Calu3 (cell line): ENCODE data around the gene VPS4B. TPM values are rescaled to one million over a fixed set of nuclear protein-coding genes. Genes with fewer than 3 reads are reported as not detected.
"Not testable (repeated sequence)": the region's sequence is repeated elsewhere in the genome, so short reads cannot be mapped to it uniquely, and the experiment has no call there.

Source experiments
- BruUV-seq: library from RNA; stranded (reverse); fragments of 400-500 nt; replicated peaks from 2 replicates; lab custom pipeline; 2021; lab: Mats Ljungman, UMichigan
- CTCF ChIA-PET: fragments of 300-600 bp; sonication (Branson Sonifier 250); formaldehyde crosslinking; loops from one replicate; lab custom pipeline; 2022; ENCODE audit warnings: antibody characterized with exemption; lab: Charles Lee
- DNase-seq: peaks from one replicate; pipeline ENCODE4 v3.0.0; 2022
- H3K27ac Mint-ChIP-seq: one replicate; pipeline ENCODE4 v1.8.0; 2022; ENCODE audit warnings: mixed read lengths; ENCODE audit not compliant: unreplicated experiment
- H3K27me3 Mint-ChIP-seq: one replicate; pipeline ENCODE4 v1.8.0; 2022; ENCODE audit warnings: mixed read lengths; ENCODE audit not compliant: unreplicated experiment
- H3K36me3 Mint-ChIP-seq: one replicate; pipeline ENCODE4 v1.8.0; 2022; ENCODE audit warnings: mild to moderate bottlenecking, moderate library complexity, mixed read lengths; ENCODE audit not compliant: insufficient read depth, unreplicated experiment
- H3K4me1 Mint-ChIP-seq: one replicate; pipeline ENCODE4 v1.8.0; 2022; ENCODE audit warnings: mild to moderate bottlenecking, low read depth, mixed read lengths; ENCODE audit not compliant: unreplicated experiment
- H3K4me3 Mint-ChIP-seq: one replicate; pipeline ENCODE4 v1.8.0; 2022; ENCODE audit warnings: mild to moderate bottlenecking, low read depth, moderate library complexity, mixed read lengths; ENCODE audit not compliant: unreplicated experiment
- H3K9me3 Mint-ChIP-seq: one replicate; pipeline ENCODE4 v1.8.0; 2022; ENCODE audit warnings: low read depth, mixed read lengths; ENCODE audit not compliant: unreplicated experiment
- CTCF ChIP-seq: fragments of 200-600 bp; IDR thresholded peaks from one replicate; pipeline ENCODE4 v1.8.0; 2022; ENCODE audit warnings: antibody characterized with exemption; ENCODE audit not compliant: unreplicated experiment
- intact Hi-C: fragments of 100-400 bp; cut with micrococcal nuclease; formaldehyde crosslinking; loops from one replicate; pipeline ENCODE4 v1.10.0; 2022; ENCODE audit not compliant: unreplicated experiment
- total RNA-seq: library from RNA; stranded (reverse); gene quantifications from 2 replicates; pipeline ENCODE4 v1.2.3, GENCODE V29; 2022

The VPS4B gene
- total RNA-seq, 1 experiment from 2014 or later: 83.3 TPM

GRCh38 chr18:63454497-63454896 is 32.2 kb upstream of the VPS4B start:
- BruUV-seq: no TSS peak
- CTCF ChIA-PET: interaction anchor here (0.8 kb wide), 1 partner anchor 15 kb away, joined by 3 read pairs; no protein-coding TSS in a partner anchor
- H3K4me1 Mint-ChIP-seq: peaks cover 40% of the 10 kb centered on the region
- peak; percentile 44 for DNase-seq
- no peaks in the 10 kb centered on the region for H3K27me3 Mint-ChIP-seq
- H3K9me3 Mint-ChIP-seq: no peaks in the 10 kb centered on the region
- intact Hi-C loops: no loop called here
- TF ChIP-seq CTCF: no peak
- H3K36me3 Mint-ChIP-seq: no peaks in the 10 kb centered on the region
- H3K4me3 Mint-ChIP-seq: no peak overlapping the region
- H3K27ac Mint-ChIP-seq: peak overlapping the region; percentile 23

GRCh38 chr18:63452751-63453150 is 30.5 kb upstream of the VPS4B start:
- DNase-seq, intact Hi-C loops, H3K4me3 Mint-ChIP-seq: not testable (repeated sequence)

GRCh38 chr18:63451799-63452660 is 29.8 kb upstream of the VPS4B start:
- CTCF ChIA-PET: no interaction called here
- DNase-seq: no peak
- no TSS peak for BruUV-seq
- intact Hi-C loops: no loop called here
- Mint-ChIP-seq H3K4me1 (peaks cover 40% of the 10 kb centered on the region), H3K36me3 (no peaks in the 10 kb centered on the region), H3K4me3 (no peak overlapping the region), H3K27me3 (no peaks in the 10 kb centered on the region), H3K27ac (no peak overlapping the region), H3K9me3 (no peaks in the 10 kb centered on the region)
- TF ChIP-seq CTCF: no peak

More at GRCh38 chr18:63452751-63453150, 30.5 kb upstream of the VPS4B start:
- peaks cover 40% of the 10 kb centered on the region for H3K4me1 Mint-ChIP-seq
- H3K27ac Mint-ChIP-seq, H3K36me3 Mint-ChIP-seq, CTCF ChIA-PET, BruUV-seq, H3K27me3 Mint-ChIP-seq, H3K9me3 Mint-ChIP-seq: not testable (repeated sequence)

GRCh38 chr18:63449426-63449825 is 27.1 kb upstream of the VPS4B start:
- no peak overlapping the region for H3K4me3 Mint-ChIP-seq
- no peaks in the 10 kb centered on the region for H3K9me3 Mint-ChIP-seq
- peaks cover 30% of the 10 kb centered on the region for H3K4me1 Mint-ChIP-seq
- no peak overlapping the region for H3K27ac Mint-ChIP-seq
- TF ChIP-seq CTCF: no peak
- DNase-seq: no peak
- intact Hi-C loops: no loop called here
- no peaks in the 10 kb centered on the region for H3K36me3 Mint-ChIP-seq
- H3K27me3 Mint-ChIP-seq: no peaks in the 10 kb centered on the region
- BruUV-seq: no TSS peak
- CTCF ChIA-PET: no interaction called here

- DNase-seq: no peak
- no peaks in the 10 kb centered on the region for H3K36me3 Mint-ChIP-seq
- H3K9me3 Mint-ChIP-seq: no peaks in the 10 kb centered on the region
- CTCF ChIA-PET: interaction anchor here (1.2 kb wide), 1 partner anchor 25 kb away, joined by 6 read pairs; the partner anchor contains the start of gene VPS4B
- intact Hi-C loops: no loop called here
- TF ChIP-seq CTCF: no peak
- no TSS peak for BruUV-seq
- peaks cover 11% of the 10 kb centered on the region for H3K4me1 Mint-ChIP-seq
- no peak overlapping the region for H3K27ac Mint-ChIP-seq
- no peaks in the 10 kb centered on the region for H3K27me3 Mint-ChIP-seq
- no peak overlapping the region for H3K4me3 Mint-ChIP-seq
These were observed 24.8 kb upstream of the VPS4B start for GRCh38 chr18:63447066-63447465.
